Activated CD8-positive, alpha-beta memory T cell treated with anti-CD3 and anti-CD28 coated beads, Interleukin-2, amount 50 U/mL, for 24 hours (primary cell): Measurements from ENCODE around the gene CER1.
"Not testable (repeated sequence)": the region's sequence is repeated elsewhere in the genome, so short reads cannot be mapped to it uniquely, and the experiment has no call there.

Source experiments
- DNase-seq: peaks from one replicate; pipeline ENCODE4 v3.0.0-alpha.2; 2020; ENCODE audit errors: extremely low read depth

CER1 gene

DNA sequence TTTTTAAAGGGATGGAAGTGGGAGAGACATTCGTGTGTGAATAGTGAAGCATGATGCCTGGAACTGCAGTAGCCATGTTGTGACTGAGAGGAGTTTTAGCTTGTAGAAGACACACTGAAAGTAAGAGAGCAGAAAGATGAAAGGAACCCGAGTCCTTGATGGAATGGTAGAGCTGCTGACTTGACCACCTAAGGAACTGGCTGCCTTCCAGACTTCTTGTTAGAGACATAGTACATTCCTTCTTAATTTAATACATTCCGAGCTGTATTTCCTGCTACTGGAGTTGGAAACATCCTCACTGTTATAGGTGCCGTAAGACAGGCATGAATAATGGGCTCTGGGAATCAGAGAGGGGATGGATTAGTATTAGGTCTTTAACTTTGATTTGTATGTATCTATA lies 7.4 kb downstream of the CER1 start:
- no peak for DNase-seq

DNA sequence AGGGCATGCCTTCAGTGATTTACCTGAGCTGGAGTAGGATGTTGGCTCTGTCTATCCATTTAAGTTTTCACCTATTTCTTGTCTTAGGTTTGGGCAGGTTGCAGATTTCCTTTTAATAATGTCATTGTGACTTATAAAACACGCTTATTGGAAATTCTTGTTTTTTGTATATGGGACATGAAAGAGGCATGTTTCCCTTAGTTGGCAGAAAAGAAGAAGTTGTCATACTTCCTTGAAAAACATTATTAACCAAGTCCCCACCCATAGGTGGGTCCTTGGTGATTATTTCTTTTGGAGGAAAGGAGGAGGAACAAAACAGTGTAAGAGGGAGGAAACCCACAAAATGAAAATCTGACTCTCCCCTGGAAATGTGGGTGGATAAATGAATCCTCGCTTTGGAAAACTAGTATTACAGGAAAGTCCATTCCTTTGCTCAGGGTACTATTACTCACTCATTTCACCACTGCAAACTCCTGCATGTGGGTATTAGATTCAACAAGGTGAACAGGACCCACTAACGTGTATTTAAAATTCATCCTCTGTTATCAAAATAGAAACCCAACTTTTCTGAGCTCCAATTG lies 9.3 kb downstream of the CER1 start:
- DNase-seq: no peak

DNA sequence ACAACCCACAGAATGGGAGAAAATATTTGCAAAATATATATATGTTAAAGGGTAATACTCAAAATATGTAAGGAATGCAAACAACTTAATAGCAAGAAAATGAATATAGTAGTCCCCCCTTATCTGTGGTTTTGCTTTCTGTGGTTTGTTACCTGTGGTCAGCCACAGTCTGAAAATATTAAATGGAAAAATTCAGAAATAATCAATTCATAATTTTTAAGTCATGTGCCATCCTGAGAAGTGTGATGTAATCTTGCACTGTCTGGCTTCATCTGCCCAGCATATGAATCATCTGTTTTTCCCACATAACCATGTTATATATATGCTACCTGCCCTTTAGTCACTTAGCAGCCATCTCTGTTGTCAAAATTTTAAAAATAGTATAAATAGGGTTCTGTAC lies 11.7 kb downstream of the CER1 start:
- DNase-seq: no peak

DNA sequence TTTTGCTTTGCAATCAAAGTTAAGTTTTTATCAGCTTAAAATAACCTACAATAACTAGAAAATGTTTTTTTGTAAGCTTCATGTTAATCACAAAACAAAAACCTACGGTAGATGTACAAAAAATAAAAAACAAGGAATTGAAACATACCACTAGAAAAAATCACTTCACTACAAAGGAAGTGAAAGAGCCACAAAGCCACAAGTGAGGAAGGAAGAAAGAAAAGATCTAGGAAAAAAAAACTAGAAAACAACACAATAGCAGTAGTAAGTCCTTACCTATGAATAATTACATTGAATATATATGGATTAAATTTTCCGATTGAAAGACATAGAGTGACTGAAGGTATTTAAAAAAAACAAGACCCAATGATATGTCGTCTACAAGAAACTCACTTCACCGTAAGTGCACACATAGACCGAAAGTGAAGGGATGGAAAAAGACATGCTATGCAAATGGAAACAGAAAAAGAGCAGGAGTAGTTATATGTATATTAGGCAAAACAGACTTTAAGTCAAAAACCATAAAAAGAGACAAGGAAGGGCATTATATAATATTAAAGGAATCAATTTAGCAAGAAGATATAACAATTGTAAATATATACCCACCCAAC lies 15.9 kb downstream of the CER1 start:
- no peak for DNase-seq

DNA sequence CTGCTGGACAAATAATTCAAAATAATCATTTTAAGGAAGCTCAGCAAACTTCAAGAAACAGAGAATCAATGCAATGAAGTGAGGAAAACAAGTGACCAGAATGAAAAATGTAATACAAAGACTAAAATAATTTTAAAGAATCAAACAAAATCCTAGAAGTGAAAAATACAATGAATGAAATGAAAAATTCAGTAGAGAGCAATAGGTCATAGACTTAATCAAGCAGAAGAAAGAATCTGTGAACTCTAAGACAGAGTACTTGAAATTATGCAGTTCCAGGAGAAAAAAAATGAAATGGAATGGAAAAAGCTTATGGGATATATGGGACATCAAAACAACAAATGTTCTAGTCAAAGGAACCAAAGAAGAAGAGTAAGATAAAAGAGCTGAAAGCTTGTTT lies 17.5 kb downstream of the CER1 start:
- DNase-seq: no peak

DNA sequence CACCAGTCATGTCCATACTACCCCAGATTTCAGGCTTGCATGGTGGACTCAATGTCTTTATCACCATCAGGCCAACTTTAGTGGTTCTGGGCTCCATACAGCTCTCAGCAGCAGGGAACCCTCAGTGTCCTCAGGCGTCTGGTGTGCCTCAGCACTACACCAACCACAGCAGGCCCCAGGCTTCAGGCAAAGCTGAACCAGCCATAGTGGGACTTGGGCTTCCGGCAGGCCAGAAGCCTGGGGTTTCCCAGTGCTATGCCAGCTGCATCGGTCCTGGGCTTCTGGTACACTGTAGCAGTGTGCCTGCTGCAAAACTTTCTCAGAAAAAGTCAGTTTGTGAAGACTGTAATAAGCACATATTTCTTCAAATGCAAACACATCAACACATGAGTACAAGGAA lies 18.3 kb downstream of the CER1 start:
- DNase-seq: no peak

DNA sequence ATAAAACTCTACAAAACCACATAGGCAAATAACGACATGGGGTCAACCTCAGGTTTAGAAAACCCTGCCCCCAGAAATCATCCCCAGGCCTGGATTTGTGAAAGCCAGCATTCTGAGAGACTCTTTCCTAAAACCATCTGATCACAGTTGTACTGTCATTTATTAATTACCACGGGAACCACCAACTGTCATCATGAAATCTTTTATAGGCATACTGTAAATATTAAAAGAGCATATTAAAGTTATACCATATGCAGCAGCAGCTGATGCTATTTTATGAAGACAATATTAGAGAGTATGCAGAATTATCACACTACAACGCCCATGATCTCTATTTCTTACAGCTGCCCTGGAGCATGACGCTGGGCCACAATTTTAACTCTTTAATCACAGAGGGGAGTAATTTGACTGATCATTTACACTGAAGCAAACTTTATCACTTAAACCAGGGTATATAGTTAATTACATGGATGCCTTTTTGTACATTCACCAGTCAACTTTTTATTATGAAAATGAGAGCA lies 20.3 kb downstream of the CER1 start:
- DNase-seq: no peak

DNA sequence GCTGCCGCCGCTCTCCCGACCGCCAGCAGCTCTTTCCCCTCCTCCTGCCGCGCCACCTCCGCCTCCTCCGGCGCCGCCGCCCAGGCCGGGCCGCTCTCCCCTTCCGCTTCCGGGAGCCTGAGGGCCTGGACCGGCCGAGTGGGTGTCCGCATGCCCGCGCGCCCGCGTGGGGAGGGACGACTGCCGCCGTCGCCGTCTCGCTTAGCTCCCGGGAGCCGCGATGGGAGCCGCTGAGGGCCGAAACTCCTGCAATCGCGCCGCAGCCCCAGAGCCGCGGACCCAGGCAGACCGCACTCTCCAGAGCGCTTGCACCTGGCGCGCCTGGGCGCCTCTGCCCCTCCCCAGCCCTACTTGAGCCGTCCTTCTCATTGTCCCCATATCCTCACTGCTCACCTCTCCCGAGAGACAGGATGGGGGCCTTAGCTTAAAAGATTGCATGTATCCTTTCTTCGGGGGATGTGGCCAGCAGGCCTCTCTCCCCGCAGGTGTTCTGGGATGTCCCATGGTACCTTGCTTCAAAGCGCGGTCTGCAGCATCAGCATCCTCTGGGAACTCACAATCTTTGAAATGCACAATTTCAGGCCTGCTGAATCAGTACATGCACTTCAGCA lies 29.2 kb downstream of the CER1 start, which contains the start of gene ZDHHC21:
ZDHHC21 (minus strand) TSS at position 182 of the 611 bp plus-strand sequence. CDS start 19,092 bp downstream, outside the sequence.
- DNase-seq: no peak

DNA sequence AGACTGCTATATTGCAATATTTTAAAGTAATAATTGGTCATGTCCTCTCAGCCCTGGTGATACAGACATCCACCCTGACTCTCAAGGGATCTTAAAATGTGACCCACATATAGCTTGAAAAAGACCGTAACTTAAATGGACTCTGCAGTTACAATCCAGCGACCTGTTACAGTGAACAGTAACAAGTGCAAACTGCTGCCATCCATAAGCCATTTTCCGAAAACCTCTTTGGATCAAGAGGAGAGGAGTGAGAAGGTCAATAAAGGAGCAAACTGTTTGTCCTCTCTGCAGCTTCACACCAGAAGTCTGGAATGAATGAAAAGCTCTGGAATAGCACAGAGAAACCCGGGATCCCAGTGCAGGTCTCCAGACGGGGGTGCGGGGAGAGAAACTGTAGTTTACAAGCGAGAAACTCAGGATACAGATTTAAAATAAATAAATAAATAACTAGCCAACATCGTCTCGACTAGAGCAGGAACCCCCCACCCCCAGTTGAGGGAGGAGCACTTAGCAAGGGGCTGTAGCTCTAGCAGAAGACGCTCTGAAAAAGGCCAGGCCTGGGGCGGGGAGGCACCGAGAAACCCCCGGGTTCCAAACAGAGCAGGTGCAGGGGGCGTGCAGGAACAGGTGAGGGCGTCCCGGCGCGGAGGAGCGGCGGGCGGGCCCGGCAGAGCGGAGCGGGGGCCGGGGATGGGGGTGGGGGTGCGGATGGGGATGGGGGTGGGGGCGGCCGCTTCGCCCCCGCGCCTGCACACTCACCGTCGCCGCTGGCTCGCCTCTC lies 29.9 kb downstream of the CER1 start:
- no peak for DNase-seq

DNA sequence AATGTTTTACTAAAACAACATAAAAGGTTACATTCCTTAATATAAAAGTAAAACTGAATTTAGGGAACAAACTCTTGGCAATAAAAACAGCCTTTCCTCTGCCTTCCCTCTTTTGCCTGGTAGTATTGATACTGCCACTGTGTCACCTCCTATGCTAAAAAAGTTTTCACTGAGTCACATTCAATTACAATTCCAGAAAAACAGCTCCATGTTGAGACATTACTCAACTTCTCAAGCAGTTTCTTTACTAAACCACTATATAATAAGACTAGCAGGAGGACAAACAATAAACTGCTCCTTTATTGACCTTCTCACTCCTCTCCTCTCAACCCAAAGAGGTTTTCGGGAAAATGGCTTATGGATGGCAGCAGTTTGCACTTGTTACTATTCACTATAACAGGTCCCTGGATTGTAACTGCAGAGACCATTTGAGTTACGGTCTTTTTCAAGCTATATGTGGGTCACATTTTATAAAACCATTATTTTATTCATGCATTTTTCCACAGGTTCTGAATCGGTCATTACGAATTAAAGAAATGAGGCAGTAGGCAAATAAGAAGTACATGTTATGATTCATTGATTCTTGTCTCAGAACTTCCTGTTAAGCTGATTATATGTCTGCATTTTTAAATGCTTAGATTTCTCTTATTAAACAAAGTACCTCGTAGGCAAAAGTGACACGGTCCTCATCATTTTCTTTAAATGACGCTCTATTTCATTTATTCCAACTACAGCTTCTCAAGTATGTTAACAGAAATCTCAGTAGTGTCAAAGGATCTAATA lies 31.4 kb downstream of the CER1 start:
- no peak for DNase-seq

DNA sequence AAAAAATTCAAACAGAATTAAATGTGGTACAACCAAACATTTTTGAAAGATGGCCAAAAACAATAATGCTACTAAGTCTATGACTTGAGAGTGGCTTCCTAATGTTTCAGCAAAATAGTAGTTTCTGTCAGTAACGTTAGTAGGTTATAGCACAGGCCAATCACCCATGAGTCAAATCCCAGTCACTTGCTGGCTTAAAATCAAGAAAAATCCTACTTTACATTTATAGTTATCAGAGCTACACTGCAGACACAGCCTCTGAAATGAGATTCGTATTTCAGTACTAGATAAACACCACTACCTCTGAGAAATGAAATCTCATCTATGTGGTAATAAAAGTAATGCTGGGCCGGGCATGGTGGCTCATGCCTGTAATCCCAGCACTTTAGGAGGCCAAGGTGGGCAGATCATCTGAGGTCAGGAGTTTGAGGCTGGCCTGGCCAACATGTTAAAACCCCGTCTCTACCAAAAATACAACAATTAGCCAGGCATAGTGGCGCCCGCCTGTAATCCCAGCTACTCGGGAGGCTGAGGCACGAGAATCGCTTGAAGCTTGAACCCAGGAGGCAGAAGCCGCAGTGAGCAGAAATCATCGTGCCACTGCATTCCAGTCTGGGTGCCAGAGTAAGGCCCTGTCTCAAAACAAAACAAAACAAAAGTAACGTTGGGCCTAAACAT lies 35.4 kb downstream of the CER1 start:
- DNase-seq: no peak

DNA sequence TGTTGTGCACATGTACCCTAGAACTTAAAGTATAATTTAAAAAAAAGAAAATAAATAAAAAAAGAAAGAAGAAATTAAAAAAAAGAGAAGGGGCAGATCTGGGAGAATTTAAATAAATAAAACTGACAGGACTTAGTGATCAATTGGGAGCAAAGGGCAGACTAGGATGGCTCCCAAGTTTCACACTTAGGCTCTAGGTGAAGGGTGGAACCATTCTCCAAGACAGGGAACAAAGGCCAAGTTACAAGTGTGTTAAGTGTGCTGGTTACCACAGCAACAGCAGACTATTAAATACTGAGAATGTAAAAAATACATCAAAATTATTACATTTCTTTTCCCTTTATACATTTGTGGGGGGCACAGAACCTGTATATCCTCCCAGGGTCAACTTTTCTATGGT lies 36.4 kb downstream of the CER1 start:
- no peak for DNase-seq

DNA sequence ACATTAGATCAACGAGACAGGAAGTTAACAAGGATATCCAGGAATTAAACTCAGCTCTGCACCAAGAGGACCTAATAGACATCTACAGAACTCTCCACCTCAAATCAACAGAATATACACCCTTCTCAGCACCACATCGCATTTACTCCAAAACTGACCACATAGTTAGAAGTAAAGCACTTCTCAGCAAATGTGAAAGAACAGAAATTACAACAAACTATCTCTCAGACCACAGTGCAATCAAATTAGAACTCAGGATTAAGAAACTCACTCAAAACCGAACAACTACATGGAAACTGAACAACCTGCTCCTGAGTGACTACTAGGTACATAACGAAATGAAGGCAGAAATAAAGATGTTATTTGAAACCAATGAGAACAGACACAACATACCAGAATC lies 39.9 kb downstream of the CER1 start:
- DNase-seq: not testable (repeated sequence)

DNA sequence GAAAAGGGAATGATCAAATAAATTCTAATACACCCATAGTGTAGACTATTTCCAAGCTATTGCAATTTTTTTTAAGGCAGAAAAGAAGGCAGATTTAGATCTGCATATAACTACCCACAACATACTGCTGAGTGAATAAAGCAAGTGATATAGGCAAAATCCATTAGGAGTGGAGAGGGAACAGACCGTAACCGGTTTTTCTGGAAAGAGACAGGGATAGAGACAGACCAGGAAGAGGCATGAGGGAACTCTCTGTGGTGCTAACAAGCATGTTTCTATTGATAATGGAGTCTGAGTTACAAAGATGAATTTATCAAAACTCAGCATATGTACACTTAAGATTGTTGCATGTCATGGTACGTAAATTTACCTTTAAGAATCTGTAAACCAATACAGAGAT lies 43.8 kb downstream of the CER1 start:
- no peak for DNase-seq

DNA sequence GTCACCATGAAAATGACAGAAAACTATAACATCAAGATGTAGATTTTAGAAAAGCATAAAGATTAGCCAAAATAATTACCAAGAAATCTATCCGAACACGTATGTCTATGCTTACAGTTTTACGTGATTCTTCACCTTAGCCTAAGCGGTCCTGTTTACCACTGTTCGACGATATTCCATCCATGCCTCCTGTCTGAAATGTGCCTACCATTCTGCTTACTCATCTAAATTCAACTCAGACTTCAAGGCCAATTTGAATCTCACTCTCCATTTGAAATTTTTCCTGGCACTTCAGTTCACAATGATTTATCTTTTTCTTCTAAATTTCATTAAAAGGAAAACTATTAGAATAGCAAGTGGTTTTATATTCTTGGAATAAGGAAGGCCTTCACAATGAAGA lies 44.7 kb downstream of the CER1 start:
- no peak for DNase-seq

DNA sequence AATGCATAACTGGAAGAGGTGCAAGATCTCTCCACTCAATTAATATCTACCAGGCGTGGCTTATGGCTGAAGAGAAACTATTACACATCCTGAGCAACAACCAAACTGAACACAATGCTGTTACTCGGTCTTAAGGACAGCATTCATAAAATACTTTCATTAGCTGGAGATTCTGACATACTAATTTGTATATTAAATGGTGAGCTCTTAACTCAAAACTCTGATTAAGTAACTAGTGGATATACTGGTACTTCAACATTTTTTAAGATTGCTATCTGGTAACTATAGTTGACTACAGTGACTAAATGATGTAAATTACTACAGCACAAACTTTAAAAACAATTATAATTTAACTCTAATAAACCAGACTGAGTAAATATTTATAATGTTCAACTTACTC lies 45.1 kb downstream of the CER1 start:
- DNase-seq: no peak

DNA sequence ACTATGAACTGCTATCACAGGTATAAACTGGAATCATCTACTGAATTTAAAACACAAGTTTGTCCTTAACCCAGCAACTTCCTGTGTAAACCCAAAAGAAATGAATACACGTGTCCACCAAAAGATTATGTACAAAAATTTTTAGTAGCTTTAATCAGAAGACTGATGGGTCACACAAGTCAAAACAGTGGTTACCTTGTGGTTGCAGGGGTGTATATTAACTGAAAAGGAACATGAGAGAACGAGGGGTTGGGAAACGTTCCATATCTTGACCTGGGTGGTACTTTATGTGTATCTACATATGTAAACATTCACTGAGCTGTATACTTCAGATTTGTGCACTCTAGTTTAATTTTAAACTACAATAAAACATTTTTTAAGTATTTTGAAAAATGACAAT lies 47.9 kb downstream of the CER1 start:
- DNase-seq: no peak

DNA sequence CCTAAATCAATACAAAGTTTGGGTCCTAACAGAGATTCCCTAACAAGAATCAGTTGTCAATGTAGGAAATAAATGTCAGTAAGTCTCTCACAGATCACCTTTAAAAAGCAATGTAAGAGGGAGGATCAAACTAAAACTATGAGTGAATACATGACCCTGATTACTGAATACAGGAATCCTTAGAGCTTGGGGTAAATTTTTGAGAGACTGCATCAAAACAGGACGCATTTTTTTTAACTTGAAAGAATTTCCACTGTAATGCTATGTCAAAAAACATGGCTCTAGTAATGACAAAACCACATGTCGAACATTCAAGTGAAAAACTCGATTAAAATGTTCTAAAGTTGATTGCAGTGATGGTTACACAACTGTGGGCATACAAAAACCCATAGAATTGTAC lies 51.2 kb downstream of the CER1 start:
- no peak for DNase-seq

DNA sequence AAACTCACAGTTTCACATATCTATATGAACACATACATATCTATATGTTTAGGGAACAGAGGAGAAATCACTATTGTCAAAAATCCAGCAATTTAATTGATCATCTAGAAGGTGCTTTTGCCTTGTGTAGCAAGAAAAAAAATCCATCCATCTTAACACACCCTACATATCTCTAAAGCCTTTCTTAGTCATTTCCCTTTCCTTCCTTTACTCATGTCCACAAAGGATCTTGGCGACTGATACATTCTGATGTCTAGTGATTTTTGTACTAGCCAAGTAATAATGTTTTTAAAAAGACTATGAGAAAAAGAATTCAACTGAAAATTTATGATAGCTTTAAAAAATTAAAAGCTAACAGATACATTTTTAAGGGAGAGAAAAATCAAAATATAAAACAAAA lies 51.8 kb downstream of the CER1 start:
- DNase-seq: no peak
